NCI-H2081 treated with DMSO at 0.1 percent for 48 hours (cell line): ENCODE results near the gene ABHD2.

Experiments used
- DNase-seq: peaks from one replicate; lab custom pipeline; 2025; lab: John Stamatoyannopoulos, UW

The ABHD2 gene

GRCh38 chr15:89099968-89100367 is 11.7 kb downstream of the ABHD2 start:
- no peak for DNase-seq

GRCh38 chr15:89101302-89102193 is 13.3 kb downstream of the ABHD2 start:
- DNase-seq, result no peak

GRCh38 chr15:89103481-89104171 is 15.4 kb downstream of the ABHD2 start:
- no peak for DNase-seq

GRCh38 chr15:89104172-89104564 is 15.9 kb downstream of the ABHD2 start:
- no peak for DNase-seq

GRCh38 chr15:89105147-89105546 is 16.9 kb downstream of the ABHD2 start:
- DNase-seq, result no peak

- no peak for DNase-seq
Measured at GRCh38 chr15:89106200-89106599, 17.9 kb downstream of the ABHD2 start.

- DNase-seq, result no peak
Measured at GRCh38 chr15:89107984-89108383, 19.7 kb downstream of the ABHD2 start.

- DNase-seq, result no peak
Measured at GRCh38 chr15:89108835-89109234, 20.6 kb downstream of the ABHD2 start.

- DNase-seq, result no peak
Measured at GRCh38 chr15:89109238-89109637, 21.0 kb downstream of the ABHD2 start.

- DNase-seq, result no peak
Measured at GRCh38 chr15:89110060-89110459, 21.8 kb downstream of the ABHD2 start.

GRCh38 chr15:89111352-89111751 is 23.1 kb downstream of the ABHD2 start:
- no peak for DNase-seq

- DNase-seq, result no peak
Measured at GRCh38 chr15:89111961-89112340, 23.7 kb downstream of the ABHD2 start.

GRCh38 chr15:89112341-89112971 is 24.2 kb downstream of the ABHD2 start:
- no peak for DNase-seq

GRCh38 chr15:89113296-89114024 is 25.2 kb downstream of the ABHD2 start:
- DNase-seq, result no peak

GRCh38 chr15:89114990-89115389 is 26.7 kb downstream of the ABHD2 start:
- DNase-seq, result peak; percentile 74

- DNase-seq, result peak; percentile 93
Measured at GRCh38 chr15:89115547-89115946, 27.3 kb downstream of the ABHD2 start.

- DNase-seq, result peak; percentile 29
Measured at GRCh38 chr15:89116404-89116803, 28.1 kb downstream of the ABHD2 start.

- DNase-seq, result no peak
Measured at GRCh38 chr15:89117790-89118189, 29.5 kb downstream of the ABHD2 start.

- no peak for DNase-seq
Measured at GRCh38 chr15:89118481-89118989, 30.3 kb downstream of the ABHD2 start.

- DNase-seq, result no peak
Measured at GRCh38 chr15:89119489-89120478, 31.5 kb downstream of the ABHD2 start.
